ENCODE data around the gene CH25H. TPM values are rescaled to one million over a fixed set of nuclear protein-coding genes. Genes with fewer than 3 reads are reported as not detected.

CH25H gene
- total and polyA plus RNA-seq, 10 of the 15 experiments (the other 5 are each of a cell fraction or from before 2014, with no cell fraction given) = not detected

DNA sequence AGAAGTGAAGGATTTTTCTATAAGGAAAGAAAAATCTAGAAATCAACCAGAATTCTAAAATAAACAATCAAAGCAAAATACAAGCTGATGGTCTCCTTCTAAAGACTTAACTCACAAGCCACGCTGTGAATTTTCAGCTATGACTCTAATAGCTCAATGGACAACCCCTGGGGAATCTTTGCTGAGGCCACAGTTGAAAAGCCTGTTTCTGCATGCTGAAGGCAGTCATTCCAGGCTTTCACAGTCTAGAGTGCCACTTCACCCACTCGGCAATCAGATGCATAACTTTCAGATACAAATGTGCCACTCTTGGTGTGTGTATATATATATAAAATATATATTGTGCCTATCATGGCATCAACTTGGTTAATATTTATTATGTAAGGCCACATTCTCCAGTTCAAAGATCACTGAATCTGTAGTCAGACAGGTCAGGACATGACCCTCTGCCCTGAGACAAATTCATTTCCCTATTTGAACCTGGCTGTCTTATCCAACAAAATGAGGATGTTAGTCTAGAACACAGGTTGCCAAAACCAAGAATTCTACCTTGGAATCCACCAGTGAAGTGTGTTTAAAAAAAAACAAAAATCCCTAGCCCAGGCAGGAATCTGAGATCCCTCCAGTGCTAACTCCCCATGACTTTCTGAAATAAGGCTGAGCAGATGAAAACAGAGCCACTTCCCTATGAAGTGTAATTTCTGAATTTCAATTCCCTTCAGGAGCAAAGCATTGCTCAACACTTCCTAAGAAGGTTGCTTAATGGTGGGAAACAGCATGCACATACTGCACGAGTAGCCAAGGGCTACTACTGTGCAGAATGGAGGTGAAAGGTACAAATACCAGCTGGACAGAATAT, 34.6 kb upstream of the CH25H start:
- H3K4me2 ChIP-seq (ENCODE audit: control insufficient read depth, insufficient read depth) = peak overlapping the region; percentile 75
- TF ChIP-seq SUZ12 (IDR thresholded peaks at IDR 0.05; ENCODE audit: unreplicated experiment) = no peak
- no peak for TF ChIP-seq E4F1 (IDR thresholded peaks at IDR 0.05; ENCODE audit: borderline replicate concordance, partially characterized antibody)
- peak; percentile 40; the same call in 1 of the 2 replicates for TF ChIP-seq MTA2 (IDR thresholded peaks at IDR 0.05; ENCODE audit: low read depth)
- no peak for TF ChIP-seq MXI1 (IDR thresholded peaks at IDR 0.05; ENCODE audit: low read depth, low read length)
- TF ChIP-seq RFX5 (IDR thresholded peaks at IDR 0.05; ENCODE audit: low read depth, low read length) = no peak
- peak; percentile 10; the same call in 1 of the 2 replicates for TF ChIP-seq SPI1 (IDR thresholded peaks at IDR 0.05; ENCODE audit: borderline replicate concordance, insufficient read depth, low read depth, low read length)
- TF ChIP-seq CBX5 (IDR thresholded peaks at IDR 0.05; ENCODE audit: low read depth) = no peak
- TF ChIP-seq ETV6 (conservative IDR thresholded peaks at IDR 0.05 in 1 of 2, IDR thresholded peaks at IDR 0.05 in 1 of 2; ENCODE audit: borderline replicate concordance in 1 of 2, low read depth in 1 of 2) = 0 out of 4 replicates have a peak, but pooled peaks of 1 of the 2 experiments have one; percentile 16
- TF ChIP-seq POU2F2 (IDR thresholded peaks at IDR 0.05; ENCODE audit: borderline replicate concordance, low read depth, low read length) = 0 out of 3 replicates have a peak, but pooled peaks have one; percentile 12
- peak; percentile 49; the same call in 1 of the 2 replicates for TF ChIP-seq NFIC (IDR thresholded peaks at IDR 0.05; ENCODE audit: low read depth, low read length)
- 0 out of 2 replicates have a peak, but pooled peaks have one; percentile 23 for TF ChIP-seq IRF4 (IDR thresholded peaks at IDR 0.05; ENCODE audit: low read depth, low read length)
- peak in 1 of 2 experiments; percentile 12; a peak in 1 of 4 replicates for TF ChIP-seq IKZF2 (IDR thresholded peaks at IDR 0.05)
- 0 out of 2 replicates have a peak, but pooled peaks have one; percentile 21 for TF ChIP-seq ZNF687 (IDR thresholded peaks at IDR 0.05)
- no peak for TF ChIP-seq HCFC1 (IDR thresholded peaks at IDR 0.05; ENCODE audit: low read length)
- no peak for TF ChIP-seq TCF12 (IDR thresholded peaks at IDR 0.05; ENCODE audit: low read depth, low read length)
- TF ChIP-seq BCL11A (IDR thresholded peaks at IDR 0.05; ENCODE audit: low read depth, low read length) = peak; percentile 44; the same call in 1 of the 2 replicates

More for the DNA sequence above, 34.6 kb upstream of the CH25H start:
- FAIRE-seq = no peak
- Histone ChIP-seq H3K79me2 (ENCODE audit: control insufficient read depth, insufficient read depth, low read length) (no peaks in the 10 kb centered on the region), H3K9ac (ENCODE audit: control insufficient read depth, insufficient read depth, low read length) (no peak overlapping the region), H3K9me3 (replicated peaks; ENCODE audit: control insufficient read depth, insufficient read depth, low read length) (no peaks in the 10 kb centered on the region), H4K20me1 (ENCODE audit: control insufficient read depth, insufficient read depth) (no peaks in the 10 kb centered on the region), H2AFZ (ENCODE audit: control insufficient read depth, low read depth, low read length) (peak overlapping the region; percentile 45; the same call in 1 of the 2 replicates), H3K36me3 (ENCODE audit: control insufficient read depth in 2 of 2, insufficient read depth in 2 of 2, low read length in 1 of 2) (peaks cover 0 to 5% of the 10 kb centered on the region in 2 experiments; a peak in 1 of 4 replicates), H3K27ac (ENCODE audit: control insufficient read depth, insufficient read depth) (peak overlapping the region; percentile 62), H3K4me3 (no peak overlapping the region), H3K27me3 (replicated peaks in 1 of 2; ENCODE audit: control insufficient read depth in 2 of 2, insufficient read depth in 2 of 2, low read length in 1 of 2) (no peaks in the 10 kb centered on the region), H3K4me1 (ENCODE audit: control insufficient read depth, insufficient read depth, low read length) (peaks cover 43% of the 10 kb centered on the region)
- ChIA-PET CTCF (interaction anchor here (0.8 to 7.3 kb wide), 12 partner anchors 9 to 309 kb away, joined by 3 to 92 read pairs (median 4); partner anchors contain the start of genes IFIT5 and LIPA), POLR2A (interaction anchor here (0.5 to 1.7 kb wide), 4 partner anchors 9 to 363 kb away, joined by 3 to 12 read pairs (median 6); partner anchors contain the start of genes FAS and LIPA), SMC1A (ENCODE audit: uncharacterized antibody, unreplicated experiment) (interaction anchor here (0.7 to 5.2 kb wide), 15 partner anchors 9 to 405 kb away, joined by 3 to 46 read pairs (median 3); partner anchors contain the start of genes IFIT1, IFIT2 and LIPA), RAD21 (ENCODE audit: unreplicated experiment) (interaction anchor here (0.8 to 3.4 kb wide), 11 partner anchors 9 to 251 kb away, joined by 3 to 17 read pairs (median 3); partner anchors contain the start of genes FAS, IFIT5 and LIPA)
- DNase-seq (ENCODE audit: low read depth, low spot score) = no peak
- intact Hi-C loops (cut with micrococcal nuclease; ENCODE audit: unreplicated experiment) = no loop called here
- in situ Hi-C loops (cut with MboI) = no loop called here
- WGBS (ENCODE audit: insufficient coverage, insufficient replicate concordance, low lambda C conversion rate, missing lambda C conversion rate) = 24% methylated on average over 3 of the region's 3 CpGs
- no TSS peak for BruUV-seq (replicated peaks)
- peak; percentile 71 for ATAC-seq
